Spleen (tissue), 7 donors: ENCODE results near the gene FKBP1C.

Source experiments
- CTCF ChIP-seq, 11 experiments: fragments of 200-600 bp in 7 of 11; fragments of 450-650 bp in 4 of 11; sonication (generic) in 4 of 11; IDR thresholded peaks in 8 of 11; conservative IDR thresholded peaks in 3 of 11; 1 replicate in 7 of 11; 2 replicates in 4 of 11; pipeline versions ENCODE4 v1.4.0 to v1.8.0; 2016 to 2021; ENCODE audit warnings: antibody characterized with exemption in 11 of 11, inconsistent platforms in 4 of 11, mild to moderate bottlenecking in 1 of 11
- POLR2A ChIP-seq, 3 donors: fragments of 450-650 bp; IDR thresholded peaks; one replicate each; pipeline ENCODE4 v1.5.1; 2017; ENCODE audit warnings: antibody characterized with exemption in 3 of 3, mild to moderate bottlenecking in 1 of 3
- POLR2AphosphoS5 ChIP-seq, 3 donors: sonication (generic); formaldehyde crosslinking; IDR thresholded peaks; one replicate each; pipeline ENCODE4 v1.5.1; 2017; ENCODE audit warnings: antibody characterized with exemption in 3 of 3
- donor health status: DM: no; HTN: no; CAD: no; lungs with moderate emphysema.
- donor health status: DM: no; HTN: no; CAD: no.
- donor health status: DM: no; HTN: no; CAD: no.

- no peak for TF ChIP-seq POLR2AphosphoS5 (IDR thresholded peaks at IDR 0.05)
- no peak for TF ChIP-seq CTCF (IDR thresholded peaks at IDR 0.05 in 8 of 11, conservative IDR thresholded peaks at IDR 0.05 in 3 of 11)
- TF ChIP-seq POLR2A (IDR thresholded peaks at IDR 0.05): no peak
Observed at GRCh38 chr6:63180367-63180766, 30.9 kb upstream of the FKBP1C start.
